ENCODE data around the gene TMEM178B.
"Not testable (repeated sequence)": the region's sequence is repeated elsewhere in the genome, so short reads cannot be mapped to it uniquely, and the experiment has no call there.

TMEM178B gene

DNA sequence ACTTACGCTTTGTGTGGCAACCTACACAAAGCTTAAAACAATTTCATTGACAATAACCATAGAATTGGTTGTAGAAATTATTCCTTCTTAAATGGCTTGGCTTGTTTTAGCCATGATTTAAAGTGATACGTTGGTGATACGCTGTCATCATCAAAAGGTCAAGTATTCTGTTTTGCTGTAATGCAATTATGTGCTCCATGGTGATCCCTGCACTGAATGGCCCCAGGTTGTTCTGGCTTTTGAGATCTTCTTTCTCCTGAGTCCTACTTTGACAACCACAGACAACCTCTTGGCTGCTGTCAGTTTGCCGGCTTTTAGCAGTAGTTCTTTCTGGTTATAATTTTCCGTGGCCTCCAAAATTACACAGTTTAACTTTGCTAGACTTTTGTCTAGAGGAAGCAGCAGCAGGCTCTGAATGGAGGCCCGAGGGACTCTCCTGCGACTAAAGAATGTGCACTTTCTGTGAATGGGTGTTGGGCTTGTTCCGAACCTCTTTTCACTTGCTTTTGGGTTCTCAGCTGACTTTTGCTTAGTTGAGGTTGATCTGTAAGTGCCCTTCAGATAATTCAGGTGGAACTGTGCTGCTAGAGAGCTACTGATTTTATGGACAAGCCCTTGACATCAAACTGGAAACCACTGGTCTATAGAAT lies 104.7 kb downstream of the TMEM178B start:
- FAIRE-seq = no peak
- DNase-seq (ENCODE audit: low spot score) = no peak

- DNase-seq (ENCODE audit: low spot score) (no peak), FAIRE-seq (no peak)
Measured at GRCh38 chr7:141181812-141182211, 107.9 kb downstream of the TMEM178B start.

DNA sequence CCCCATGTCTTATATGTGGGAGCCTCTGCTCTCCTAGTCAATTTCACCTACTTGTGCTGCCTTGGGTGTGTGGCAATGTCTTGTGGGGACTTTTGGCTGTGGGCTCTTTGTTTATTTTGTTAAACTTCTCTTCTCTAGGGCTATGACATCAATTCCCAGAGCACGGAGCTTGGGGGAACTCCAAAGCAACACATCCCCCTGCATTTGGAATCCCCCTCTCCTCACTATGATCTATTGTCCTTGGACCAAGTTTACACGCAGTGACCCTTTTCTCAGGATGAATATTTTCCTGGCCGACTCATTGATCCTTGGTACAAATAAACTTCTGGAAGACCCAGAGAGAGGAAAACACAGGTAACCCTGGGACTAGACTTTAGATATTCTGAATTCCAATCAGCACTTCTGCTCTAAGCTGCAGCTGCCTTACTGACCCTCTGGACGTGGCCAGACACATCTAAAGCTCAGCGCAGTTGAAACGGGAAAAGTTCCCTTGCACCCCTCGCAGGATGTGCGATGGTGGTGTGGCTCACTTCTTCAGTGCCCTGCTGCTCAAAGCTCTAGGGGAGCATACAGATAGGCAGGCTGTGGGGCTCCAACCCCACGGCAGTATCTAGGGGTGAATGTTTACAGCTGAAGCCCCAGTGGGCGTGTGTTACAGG lies 110.8 kb downstream of the TMEM178B start:
- FAIRE-seq = no peak
- DNase-seq (ENCODE audit: low spot score) = no peak

- DNase-seq (ENCODE audit: low spot score) (no peak), FAIRE-seq (no peak)
Measured at GRCh38 chr7:141185369-141185967, 111.6 kb downstream of the TMEM178B start.

DNA sequence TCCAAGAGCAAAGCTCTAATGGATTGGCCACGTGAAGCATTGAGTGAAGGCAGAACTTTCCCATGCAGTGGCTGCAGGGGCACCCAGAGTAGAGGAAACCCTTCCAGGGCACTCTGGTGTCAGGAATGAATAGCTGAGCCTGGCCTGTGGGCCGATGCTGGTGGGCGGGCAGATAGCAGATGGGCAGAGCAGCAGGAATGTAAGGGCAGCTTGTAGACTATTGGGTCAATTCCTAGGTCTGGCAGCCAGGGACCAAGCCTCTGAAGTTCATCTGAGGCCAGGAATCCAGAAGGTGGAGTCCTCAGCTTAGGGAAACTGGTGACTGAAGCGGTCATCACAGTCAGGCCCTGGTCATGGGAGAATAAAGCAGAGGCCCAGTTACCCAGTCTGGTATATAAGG lies 115.4 kb downstream of the TMEM178B start:
- FAIRE-seq = no peak

GRCh38 chr7:141190495-141190894 lies 116.6 kb downstream of the TMEM178B start:
- no peak for FAIRE-seq
- DNase-seq (ENCODE audit: low spot score) = no peak

More for the DNA sequence above, 115.4 kb downstream of the TMEM178B start:
- no peak for DNase-seq (ENCODE audit: low spot score)

- FAIRE-seq = no peak
Measured at GRCh38 chr7:141191277-141191676, 117.4 kb downstream of the TMEM178B start.

GRCh38 chr7:141193066-141193465 lies 119.2 kb downstream of the TMEM178B start:
- FAIRE-seq (no peak), DNase-seq (ENCODE audit: low spot score) (no peak)

More at GRCh38 chr7:141191277-141191676, 117.4 kb downstream of the TMEM178B start:
- DNase-seq (ENCODE audit: low spot score) = no peak

DNA sequence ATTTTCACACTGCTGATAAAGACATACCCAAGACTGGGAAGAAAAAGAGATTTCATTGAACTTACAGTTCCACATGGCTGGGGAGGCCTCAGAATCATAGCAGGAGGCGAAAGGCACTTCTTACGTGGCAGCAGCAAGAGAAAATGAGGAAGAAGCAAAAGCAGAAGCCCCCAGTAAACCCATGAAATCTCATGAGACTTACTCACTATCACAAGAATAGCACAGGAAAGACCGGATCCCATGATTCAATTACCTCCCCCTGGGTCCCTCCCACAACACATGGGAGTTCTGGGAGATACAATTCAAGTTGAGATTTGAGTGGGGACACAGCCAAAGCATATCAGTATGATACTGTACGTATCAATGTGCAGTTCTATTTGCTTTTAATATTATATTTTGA lies 121.9 kb downstream of the TMEM178B start:
- FAIRE-seq; DNase-seq (ENCODE audit: low spot score): not testable (repeated sequence)

- DNase-seq (ENCODE audit: low spot score) = peak; percentile 72
- FAIRE-seq = peak; percentile 83
Measured at GRCh38 chr7:141198194-141198958, 124.5 kb downstream of the TMEM178B start.

GRCh38 chr7:141200191-141201108 lies 126.6 kb downstream of the TMEM178B start:
- FAIRE-seq (no peak), DNase-seq (ENCODE audit: low spot score) (no peak)

DNA sequence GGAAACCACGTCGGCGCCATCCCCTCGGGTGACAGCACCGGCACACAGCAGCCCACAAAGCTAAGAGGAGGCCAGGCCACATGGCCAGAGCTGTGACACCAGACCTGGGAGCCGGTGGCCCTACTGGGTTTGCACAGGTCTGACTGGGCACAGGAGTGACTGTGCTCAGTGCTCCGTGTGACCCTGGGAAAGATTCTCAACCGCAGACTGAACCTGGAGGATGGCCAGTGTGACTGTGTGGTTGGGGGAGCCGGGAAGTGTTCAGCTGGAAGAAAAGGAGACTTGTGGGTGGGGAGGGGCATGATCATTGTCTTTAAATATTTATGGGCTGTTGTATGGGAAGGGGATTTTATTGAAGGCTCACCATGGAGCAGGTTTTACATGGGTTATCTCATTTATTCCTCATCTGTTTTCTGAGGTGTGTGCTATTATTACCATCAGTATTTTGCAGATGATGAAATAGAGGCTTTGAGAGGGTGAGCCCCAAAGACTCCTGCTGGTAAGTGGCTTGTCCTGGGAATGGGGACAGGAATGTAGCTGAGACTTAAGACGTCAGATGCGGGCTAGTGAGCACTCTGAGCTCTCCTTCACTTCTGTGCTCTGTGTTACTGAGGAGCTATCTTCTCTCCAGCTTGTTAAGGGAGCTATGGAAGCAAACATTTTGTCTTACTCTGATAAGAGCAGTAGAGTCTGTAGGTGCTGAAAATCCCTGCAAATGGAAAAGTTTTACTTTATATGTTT lies 127.5 kb downstream of the TMEM178B start:
- peak; percentile 74 for FAIRE-seq
- DNase-seq (ENCODE audit: low spot score) = peak; percentile 50

GRCh38 chr7:141202535-141202934 lies 128.7 kb downstream of the TMEM178B start:
- FAIRE-seq = no peak
- no peak for DNase-seq (ENCODE audit: low spot score)

DNA sequence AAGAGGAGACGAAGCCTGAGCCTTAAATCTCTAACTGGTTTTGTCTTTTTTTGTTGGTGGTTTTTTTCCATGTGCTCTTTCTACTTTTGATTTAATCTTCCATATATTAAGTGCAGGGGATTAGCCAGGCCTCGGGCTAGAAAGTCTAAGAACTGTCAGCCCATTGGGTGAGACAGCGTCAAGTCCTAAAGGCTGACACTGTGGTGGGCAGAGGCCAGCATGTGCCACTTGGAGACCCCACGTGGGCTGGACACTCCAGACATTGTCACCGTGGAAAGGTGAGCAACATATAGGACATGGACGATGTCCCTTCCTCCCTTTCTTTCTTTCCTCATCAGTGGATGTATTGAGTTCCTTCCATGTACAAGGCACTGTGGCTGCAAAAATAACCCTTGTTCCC lies 129.3 kb downstream of the TMEM178B start:
- FAIRE-seq = no peak
- DNase-seq (ENCODE audit: low spot score) = no peak

GRCh38 chr7:141203586-141203985 lies 129.7 kb downstream of the TMEM178B start:
- FAIRE-seq (no peak), DNase-seq (ENCODE audit: low spot score) (no peak)

DNA sequence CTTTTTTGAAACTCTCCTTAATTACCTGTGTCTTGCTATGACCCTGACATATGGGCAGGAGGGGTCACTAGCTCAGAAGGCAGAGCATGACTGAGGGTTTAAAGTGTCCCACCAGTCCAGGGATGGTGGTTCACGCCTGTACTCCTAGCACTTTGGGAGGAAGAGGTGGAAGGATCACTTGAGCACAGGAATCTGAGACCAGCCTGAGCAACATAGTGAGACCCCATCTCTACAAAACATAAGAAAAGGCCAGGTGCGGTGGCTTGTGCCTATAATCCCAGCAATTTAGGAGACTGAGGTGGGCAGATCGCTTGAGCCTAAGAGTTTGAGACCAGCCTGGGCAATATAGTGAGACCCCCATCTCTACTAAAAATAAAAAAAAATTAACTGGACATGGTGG lies 133.8 kb downstream of the TMEM178B start:
- FAIRE-seq (no peak), DNase-seq (ENCODE audit: low spot score) (no peak)

GRCh38 chr7:141208539-141208938 lies 134.7 kb downstream of the TMEM178B start:
- DNase-seq (ENCODE audit: low spot score) (no peak), FAIRE-seq (no peak)

DNA sequence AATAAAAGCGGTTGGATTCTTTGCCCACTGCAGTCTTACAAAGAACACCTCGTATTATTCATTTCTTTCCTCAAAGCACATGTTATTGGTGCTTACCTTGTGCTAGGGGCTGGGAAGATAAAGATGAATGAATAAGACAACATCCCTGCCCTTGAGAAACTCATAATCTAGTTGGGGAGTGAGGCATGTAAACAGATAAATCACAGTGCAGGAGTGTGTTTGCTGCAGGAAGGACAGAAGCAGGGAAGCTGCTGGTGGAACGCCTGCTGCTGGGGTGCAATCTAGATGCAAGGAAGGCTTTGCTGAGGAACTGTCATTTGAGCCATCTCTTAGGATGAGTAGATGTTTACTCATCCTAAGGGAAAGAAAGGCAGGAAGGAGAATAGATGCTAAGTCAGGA lies 135.6 kb downstream of the TMEM178B start:
- FAIRE-seq (no peak), DNase-seq (ENCODE audit: low spot score) (no peak)

- DNase-seq (ENCODE audit: low spot score) (no peak), FAIRE-seq (no peak)
Measured at GRCh38 chr7:141210862-141211261, 137.0 kb downstream of the TMEM178B start.

DNA sequence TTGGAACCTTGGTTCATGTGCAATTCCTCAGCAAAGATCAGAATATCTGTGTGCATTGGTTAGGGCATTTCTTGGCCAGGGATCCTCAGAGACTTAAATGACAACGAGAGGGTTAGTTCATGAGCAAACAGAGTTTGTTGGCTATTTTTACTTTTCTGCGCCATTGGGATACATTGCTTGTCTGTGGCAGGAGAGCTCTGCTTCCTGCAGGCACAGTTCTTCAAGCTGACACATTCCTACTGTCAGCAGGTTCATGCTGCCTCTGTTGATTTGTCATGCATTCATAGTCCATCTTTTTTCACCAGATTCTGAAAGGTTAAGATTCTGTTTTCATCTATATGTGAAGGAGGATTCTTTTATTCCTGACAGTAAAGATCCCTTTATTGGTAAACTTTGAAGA lies 139.4 kb downstream of the TMEM178B start:
- FAIRE-seq (no peak), DNase-seq (ENCODE audit: low spot score) (no peak)

All from RCC 7860 (cell line).